CD14-positive monocyte (primary cell): ENCODE data around the gene ARPC1B. TPM values are rescaled to one million over a fixed set of nuclear protein-coding genes. Genes with fewer than 3 reads are reported as not detected.

Experiments used
- DNase-seq, 3 donors: peaks; one replicate each; pipeline ENCODE4 v3.0.0-alpha.2; 2011 to 2022
- H2AFZ ChIP-seq: 2 replicates; pipeline ENCODE4 v1.6.0; 2012; ENCODE audit warnings: mild to moderate bottlenecking, low read depth, low read length, inconsistent platforms; ENCODE audit not compliant: insufficient read depth, poor library complexity, severe bottlenecking
- H3K27ac ChIP-seq, 2 donors: 1 replicate in 1 of 2; 2 replicates in 1 of 2; pipeline ENCODE4 v1.5.1; 2012 to 2013; ENCODE audit warnings: low read length in 2 of 2, control low read depth in 1 of 2, inconsistent platforms in 1 of 2, low read depth in 1 of 2, mild to moderate bottlenecking in 1 of 2
- H3K27me3 ChIP-seq, 2 donors: one replicate each; pipeline versions ENCODE4 v1.6.0 to v1.6.1; 2011 to 2013; ENCODE audit warnings: low read length in 2 of 2; ENCODE audit not compliant: control insufficient read depth in 2 of 2, insufficient read depth in 2 of 2
- H3K36me3 ChIP-seq, 2 donors: replicated peaks in 1 of 2; 1 replicate in 1 of 2; 2 replicates in 1 of 2; pipeline versions ENCODE4 v1.5.1 to v1.6.1; 2012 to 2013; ENCODE audit warnings: low read length in 2 of 2, control low read depth in 1 of 2, inconsistent platforms in 1 of 2, mild to moderate bottlenecking in 1 of 2; ENCODE audit not compliant: insufficient read depth in 2 of 2, control insufficient read depth in 1 of 2
- H3K4me1 ChIP-seq, 2 donors: 1 replicate in 1 of 2; 2 replicates in 1 of 2; pipeline versions ENCODE4 v1.5.1 to v1.6.1; 2012 to 2013; ENCODE audit warnings: low read length in 2 of 2, control low read depth in 1 of 2, inconsistent platforms in 1 of 2, mild to moderate bottlenecking in 1 of 2, moderate library complexity in 1 of 2; ENCODE audit not compliant: insufficient read depth in 2 of 2, control insufficient read depth in 1 of 2
- H3K4me2 ChIP-seq: replicated peaks from 2 replicates; pipeline ENCODE3; 2012; ENCODE audit warnings: low read length, moderate library complexity, mild to moderate bottlenecking; ENCODE audit not compliant: poor library complexity, severe bottlenecking; ENCODE audit errors: extremely low read depth
- H3K4me3 ChIP-seq, 3 experiments: fragments of 200-600 bp in 1 of 3; sonication (generic) in 1 of 3; replicated peaks in 1 of 3; 1 replicate in 2 of 3; 2 replicates in 1 of 3; pipeline ENCODE4 v1.5.1; 2011 to 2013; ENCODE audit warnings: low read length in 3 of 3, mild to moderate bottlenecking in 3 of 3, control low read depth in 2 of 3, low read depth in 2 of 3, inconsistent platforms in 1 of 3, moderate library complexity in 1 of 3
- H3K79me2 ChIP-seq: 2 replicates; pipeline ENCODE4 v1.6.0; 2012; ENCODE audit warnings: mild to moderate bottlenecking, control low read depth, inconsistent platforms, low read length, moderate library complexity; ENCODE audit not compliant: insufficient read depth
- H3K9ac ChIP-seq: 2 replicates; pipeline ENCODE4 v1.6.0; 2017; ENCODE audit warnings: low read length, mild to moderate bottlenecking; ENCODE audit not compliant: insufficient read depth, poor library complexity, severe bottlenecking
- H3K9me3 ChIP-seq, 2 donors: replicated peaks in 1 of 2; 1 replicate in 1 of 2; 2 replicates in 1 of 2; pipeline versions ENCODE4 v1.5.1 to v1.6.1; 2012 to 2013; ENCODE audit warnings: low read length in 2 of 2, control low read depth in 1 of 2; ENCODE audit not compliant: control insufficient read depth in 1 of 2, insufficient read depth in 1 of 2
- H4K20me1 ChIP-seq: 2 replicates; pipeline ENCODE4 v1.6.0; 2012; ENCODE audit warnings: mild to moderate bottlenecking, low read length, control low read depth, moderate library complexity; ENCODE audit not compliant: insufficient read depth
- H3K27ac Mint-ChIP-seq, 7 donors: one replicate each; pipeline ENCODE4 v1.8.0; 2020; ENCODE audit warnings: mild to moderate bottlenecking in 7 of 7, mixed read lengths in 7 of 7, moderate library complexity in 6 of 7, inconsistent platforms in 2 of 7
- H3K27me3 Mint-ChIP-seq, 3 donors: one replicate each; pipeline ENCODE4 v1.8.0; 2021 to 2022; ENCODE audit warnings: low read depth in 3 of 3, mild to moderate bottlenecking in 3 of 3, mixed read lengths in 3 of 3, moderate library complexity in 3 of 3, inconsistent platforms in 1 of 3
- H3K36me3 Mint-ChIP-seq, 2 donors: one replicate each; pipeline ENCODE4 v1.8.0; 2020; ENCODE audit warnings: mixed read lengths in 2 of 2, inconsistent platforms in 1 of 2, mild to moderate bottlenecking in 1 of 2
- H3K4me1 Mint-ChIP-seq: one replicate; pipeline ENCODE4 v1.8.0; 2020; ENCODE audit warnings: mild to moderate bottlenecking, mixed read lengths
- H3K4me3 Mint-ChIP-seq, 2 donors: one replicate each; pipeline ENCODE4 v1.8.0; 2020; ENCODE audit warnings: mild to moderate bottlenecking in 2 of 2, mixed read lengths in 2 of 2, moderate library complexity in 1 of 2
- H3K9me3 Mint-ChIP-seq, 7 donors: one replicate each; pipeline ENCODE4 v1.8.0; 2020 to 2022; ENCODE audit warnings: mixed read lengths in 7 of 7, mild to moderate bottlenecking in 6 of 7, moderate library complexity in 6 of 7, inconsistent platforms in 2 of 7
- WGBS: methylation state at CpG from one replicate; pipeline ENCODE4 v1.1.5; 2013; ENCODE audit warnings: missing lambda C conversion rate; ENCODE audit not compliant: insufficient coverage; 5-methylcytosine and 5-hydroxymethylcytosine counted together
- intact Hi-C, 2 donors: fragments of 100-400 bp; cut with micrococcal nuclease; formaldehyde crosslinking; loops; one replicate each; pipeline versions ENCODE4 v1.15.0 to v1.15.1; 2023
- polyA plus RNA-seq, 3 donors: library from polyadenylated mRNA; depleted of rRNA in 1 of 3; unstranded in 2 of 3; stranded (reverse) in 1 of 3; fragments of 300-500 nt in 2 of 3; fragments of >200 nt in 1 of 3; fragmentation: Illumina TruSeq in 2 of 3; gene quantifications; 1 replicate in 2 of 3; 2 replicates in 1 of 3; pipeline ENCODE4 v1.2.3, GENCODE V29; 2012 to 2021
- TF ChIP-seq, protein P1 (sequence below): fragments of 200-600 bp; IDR thresholded peaks from one replicate; pipeline ENCODE4 v1.8.0; 2022; ENCODE audit warnings: antibody characterized with exemption, mild to moderate bottlenecking

The ARPC1B gene
- polyA plus RNA-seq, 3 donors = 1,179 to 1,362 (median 1,282) TPM

DNA sequence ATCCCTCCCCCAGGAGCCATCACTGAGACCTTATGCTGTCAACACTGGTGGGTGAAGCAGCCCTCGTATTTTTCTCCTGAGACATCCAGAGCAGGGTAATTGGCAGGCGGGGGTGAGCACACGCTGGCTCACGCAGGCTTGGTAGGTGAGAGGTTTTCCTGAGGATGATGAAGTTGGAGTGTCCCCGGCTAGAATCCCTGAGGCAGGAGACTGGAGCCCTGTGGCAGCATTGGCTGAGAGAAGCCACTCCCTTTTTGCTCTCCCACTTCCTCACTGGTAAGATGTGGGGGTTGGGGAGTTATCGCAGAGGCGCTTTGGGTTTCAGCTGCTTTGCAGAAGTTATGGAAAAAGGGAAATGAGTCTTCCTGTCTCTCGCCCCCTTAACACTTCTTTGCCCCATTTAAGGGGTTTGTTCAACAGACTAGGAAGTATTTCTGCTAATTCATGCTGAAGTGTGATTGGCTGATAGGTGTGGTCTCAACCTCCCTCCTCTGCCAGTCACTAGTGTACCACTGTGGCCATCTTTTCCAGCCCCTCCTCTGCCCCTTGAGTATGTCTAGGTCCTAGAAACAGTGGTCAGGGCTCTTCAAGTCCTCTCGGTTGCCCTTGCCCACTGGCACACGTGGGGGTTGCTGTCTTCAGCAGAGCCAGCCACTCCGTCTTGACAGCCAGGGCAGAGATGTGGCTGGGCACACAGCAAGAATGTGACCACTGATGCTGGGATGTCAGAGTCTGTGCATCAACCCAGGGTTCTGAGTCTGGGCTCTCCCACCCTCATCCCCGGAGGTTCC lies 5.7 kb downstream of the ARPC1B start:
- intact Hi-C loops = no loop called here
- H3K36me3 ChIP-seq = peaks cover 39 to 45% of the 10 kb centered on the region in 2 donors
- peak overlapping the region; percentile 47 to 95 (median 66) for H3K4me3 ChIP-seq
- peak; percentile 93 to 97 (median 96) for DNase-seq
- H4K20me1 ChIP-seq = peaks cover 87% of the 10 kb centered on the region
- H3K9ac ChIP-seq = peak overlapping the region; percentile 74
- no peaks in the 10 kb centered on the region for H3K9me3 ChIP-seq
- Mint-ChIP-seq H3K27ac (peak overlapping the region; percentile 97 to 100 (median 99)), H3K27me3 (peaks cover 0 to 2% (median 0%) of the 10 kb centered on the region in 3 donors), H3K4me1 (peaks cover 74% of the 10 kb centered on the region), H3K4me3 (peak overlapping the region; percentile 88 to 96), H3K36me3 (peaks cover 26 to 65% of the 10 kb centered on the region in 2 donors), H3K9me3 (peaks cover 0 to 1% (median 0%) of the 10 kb centered on the region in 7 donors)
- WGBS = 0% methylated on average over 7 of the region's 12 CpGs
- H2AFZ ChIP-seq = no peak overlapping the region
- H3K27me3 ChIP-seq = no peaks in the 10 kb centered on the region
- H3K4me1 ChIP-seq = peaks cover 88 to 95% of the 10 kb centered on the region in 2 donors
- peaks cover 94% of the 10 kb centered on the region for H3K79me2 ChIP-seq
- peak overlapping the region; percentile 94 for H3K27ac ChIP-seq
- TF ChIP-seq, protein P1, sequence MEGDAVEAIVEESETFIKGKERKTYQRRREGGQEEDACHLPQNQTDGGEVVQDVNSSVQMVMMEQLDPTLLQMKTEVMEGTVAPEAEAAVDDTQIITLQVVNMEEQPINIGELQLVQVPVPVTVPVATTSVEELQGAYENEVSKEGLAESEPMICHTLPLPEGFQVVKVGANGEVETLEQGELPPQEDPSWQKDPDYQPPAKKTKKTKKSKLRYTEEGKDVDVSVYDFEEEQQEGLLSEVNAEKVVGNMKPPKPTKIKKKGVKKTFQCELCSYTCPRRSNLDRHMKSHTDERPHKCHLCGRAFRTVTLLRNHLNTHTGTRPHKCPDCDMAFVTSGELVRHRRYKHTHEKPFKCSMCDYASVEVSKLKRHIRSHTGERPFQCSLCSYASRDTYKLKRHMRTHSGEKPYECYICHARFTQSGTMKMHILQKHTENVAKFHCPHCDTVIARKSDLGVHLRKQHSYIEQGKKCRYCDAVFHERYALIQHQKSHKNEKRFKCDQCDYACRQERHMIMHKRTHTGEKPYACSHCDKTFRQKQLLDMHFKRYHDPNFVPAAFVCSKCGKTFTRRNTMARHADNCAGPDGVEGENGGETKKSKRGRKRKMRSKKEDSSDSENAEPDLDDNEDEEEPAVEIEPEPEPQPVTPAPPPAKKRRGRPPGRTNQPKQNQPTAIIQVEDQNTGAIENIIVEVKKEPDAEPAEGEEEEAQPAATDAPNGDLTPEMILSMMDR = no peak
- peak overlapping the region; percentile 81 for H3K4me2 ChIP-seq

DNA sequence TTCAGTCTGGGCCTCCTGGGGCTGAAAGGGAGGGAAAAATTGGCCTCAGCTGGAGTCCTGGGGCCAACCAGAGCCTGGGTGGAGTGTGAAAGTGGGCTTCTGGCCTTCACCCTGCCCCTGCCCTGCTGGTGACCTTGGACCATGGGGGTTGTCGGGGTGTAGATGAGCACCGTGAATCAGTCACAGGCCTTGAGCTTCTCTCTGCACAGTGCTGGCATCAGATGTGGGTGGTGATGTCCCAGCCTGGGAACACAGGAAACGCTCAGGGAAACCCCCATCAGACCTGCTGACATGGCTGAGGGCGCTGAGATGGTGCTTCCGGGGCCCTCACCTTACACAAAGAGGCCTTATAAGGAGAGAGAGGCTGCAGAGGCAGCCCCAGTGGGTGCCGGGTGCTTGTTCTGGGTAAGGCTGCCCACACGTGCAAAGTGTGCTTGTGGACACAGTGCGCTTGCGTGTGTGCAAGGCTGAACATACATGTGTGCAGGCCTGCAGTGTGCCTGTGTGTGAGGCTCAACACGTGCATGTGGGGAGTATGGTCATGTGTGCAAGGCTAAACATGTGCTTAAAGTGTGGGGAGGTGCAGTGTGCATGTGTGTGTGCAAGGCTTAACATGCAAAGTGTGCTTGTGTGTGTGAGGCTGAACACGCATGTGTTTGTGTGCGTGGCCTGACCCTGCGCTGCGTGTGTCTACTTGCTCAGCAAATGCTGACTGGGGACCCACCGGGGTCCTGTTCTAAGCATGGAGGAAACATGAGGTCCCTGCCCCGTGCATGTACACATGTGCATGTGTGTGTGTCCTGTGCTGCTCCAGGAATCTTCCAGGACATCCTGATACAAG lies 6.5 kb downstream of the ARPC1B start:
- DNase-seq = peak; percentile 30 to 85 (median 69)
- no peaks in the 10 kb centered on the region for H3K9me3 ChIP-seq
- Mint-ChIP-seq H3K9me3 (peaks cover 0 to 1% (median 0%) of the 10 kb centered on the region in 7 donors), H3K36me3 (peaks cover 26 to 73% of the 10 kb centered on the region in 2 donors), H3K4me3 (peak overlapping the region; percentile 85 to 88), H3K27ac (peak overlapping the region; percentile 97 to 100 (median 99)), H3K27me3 (peaks cover 0 to 4% (median 0%) of the 10 kb centered on the region in 3 donors), H3K4me1 (peaks cover 78% of the 10 kb centered on the region)
- peaks cover 45 to 53% of the 10 kb centered on the region in 2 donors for H3K36me3 ChIP-seq
- 65% methylated on average over 12 of the region's 16 CpGs for WGBS
- TF ChIP-seq, protein P1 = no peak
- peak overlapping the region; percentile 74 for H3K9ac ChIP-seq
- H3K4me3 ChIP-seq = peak overlapping the region; percentile 34 to 95 (median 35)
- H3K4me2 ChIP-seq = peak overlapping the region; percentile 81
- H3K27ac ChIP-seq = peak overlapping the region; percentile 94
- H2AFZ ChIP-seq = no peak overlapping the region
- intact Hi-C loops = no loop called here
- no peaks in the 10 kb centered on the region for H3K27me3 ChIP-seq
- H3K79me2 ChIP-seq = peaks cover 94% of the 10 kb centered on the region
- H4K20me1 ChIP-seq = peaks cover 87% of the 10 kb centered on the region
- H3K4me1 ChIP-seq = peaks cover 87 to 97% of the 10 kb centered on the region in 2 donors
